GM19023 (cell line): Measurements from ENCODE around the gene MED15.
"Not testable (repeated sequence)": the region's sequence is repeated elsewhere in the genome, so short reads cannot be mapped to it uniquely, and the experiment has no call there.

ENCODE experiments used
- ATAC-seq: cut with Tn5 transposase; IDR thresholded peaks from one replicate; pipeline ENCODE4 v1.9.1; 2021; ENCODE audit warnings: mild to moderate bottlenecking, moderate library complexity; ENCODE audit not compliant: unreplicated experiment

Gene MED15

DNA sequence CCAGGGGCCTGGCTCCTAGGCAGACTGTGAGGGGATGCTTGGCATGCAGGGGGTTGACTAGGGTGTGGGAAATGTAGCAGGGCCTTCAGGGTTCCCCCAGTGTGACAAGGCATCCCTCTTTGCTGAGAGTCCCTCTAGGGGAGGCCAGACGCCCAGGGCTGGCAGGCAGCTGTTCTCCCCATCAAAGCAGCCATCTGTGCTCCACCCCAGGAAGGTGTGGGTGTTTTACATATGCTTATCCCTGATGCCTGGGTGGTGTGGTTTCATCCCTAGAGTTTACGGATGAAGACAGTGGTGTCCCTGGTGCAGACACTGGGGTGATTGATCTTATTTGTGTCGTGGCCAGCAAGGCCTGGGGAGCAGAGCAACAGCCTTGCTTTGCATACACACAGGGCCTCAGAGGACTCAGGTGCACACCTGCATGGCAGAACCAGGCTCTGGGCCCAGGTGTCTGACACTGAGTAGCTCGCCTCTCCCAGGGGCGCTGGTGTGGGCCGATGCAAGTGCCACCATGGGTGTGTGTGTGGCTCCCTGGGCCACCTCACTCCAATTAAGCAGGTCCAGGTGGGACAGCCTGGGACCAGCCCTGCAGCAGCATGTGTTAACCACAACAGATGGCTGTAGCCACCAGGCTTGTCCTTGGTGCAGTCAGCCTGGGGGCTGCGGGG, 74.2 kb downstream of the MED15 start:
- no peak for ATAC-seq

DNA sequence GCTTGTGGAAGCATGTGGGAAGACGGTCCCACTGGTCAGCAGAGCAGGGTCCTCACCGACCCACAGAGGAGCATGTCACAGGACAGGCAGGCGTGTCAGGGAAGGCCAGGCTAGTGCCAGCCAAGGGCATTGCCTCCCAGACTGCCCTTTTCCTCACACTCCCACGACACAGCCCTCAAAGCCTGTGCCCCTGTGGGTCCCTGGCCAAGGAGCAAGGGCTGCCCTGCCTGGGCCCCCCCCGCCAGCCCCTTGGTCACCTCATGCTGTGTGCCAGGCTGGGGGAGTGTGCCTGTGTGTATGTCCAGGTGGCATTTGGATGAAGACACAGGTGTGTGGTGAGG, 74.7 kb downstream of the MED15 start:
- ATAC-seq: no peak

DNA sequence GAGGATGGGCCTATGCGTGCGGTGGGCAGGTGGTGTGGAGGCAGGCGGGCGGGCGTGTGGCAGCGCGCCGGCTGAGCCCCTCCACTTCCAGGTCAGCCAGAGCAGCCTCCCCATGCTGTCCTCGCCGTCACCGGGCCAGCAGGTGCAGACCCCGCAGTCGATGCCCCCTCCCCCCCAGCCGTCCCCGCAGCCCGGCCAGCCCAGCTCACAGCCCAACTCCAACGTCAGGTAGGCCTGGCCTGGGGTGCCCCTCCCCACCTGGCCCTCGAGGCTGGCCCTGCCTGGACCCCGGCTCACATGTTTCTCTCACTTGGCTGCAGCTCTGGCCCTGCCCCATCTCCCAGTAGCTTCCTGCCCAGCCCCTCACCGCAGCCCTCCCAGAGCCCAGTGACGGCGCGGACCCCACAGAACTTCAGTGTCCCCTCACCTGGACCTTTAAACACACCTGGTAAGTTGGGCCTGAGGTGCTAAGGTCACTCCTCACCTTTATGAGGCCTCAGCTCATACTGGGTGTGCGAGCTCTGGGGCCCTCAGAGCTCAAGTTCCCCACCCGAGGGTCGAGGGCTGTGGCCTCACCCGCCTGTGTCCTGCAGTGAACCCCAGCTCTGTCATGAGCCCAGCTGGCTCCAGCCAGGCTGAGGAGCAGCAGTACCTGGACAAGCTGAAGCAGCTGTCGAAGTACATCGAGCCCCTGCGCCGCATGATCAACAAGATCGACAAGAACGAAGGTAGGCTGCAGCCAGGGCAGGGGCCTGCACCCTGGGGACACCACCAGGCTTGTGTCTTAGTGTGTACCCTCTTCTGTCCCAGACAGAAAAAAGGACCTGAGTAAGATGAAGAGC, 75.3 kb downstream of the MED15 start:
- no peak for ATAC-seq

- no peak for ATAC-seq
Measured at GRCh38 chr22:20583471-20583922, 76.1 kb downstream of the MED15 start.

DNA sequence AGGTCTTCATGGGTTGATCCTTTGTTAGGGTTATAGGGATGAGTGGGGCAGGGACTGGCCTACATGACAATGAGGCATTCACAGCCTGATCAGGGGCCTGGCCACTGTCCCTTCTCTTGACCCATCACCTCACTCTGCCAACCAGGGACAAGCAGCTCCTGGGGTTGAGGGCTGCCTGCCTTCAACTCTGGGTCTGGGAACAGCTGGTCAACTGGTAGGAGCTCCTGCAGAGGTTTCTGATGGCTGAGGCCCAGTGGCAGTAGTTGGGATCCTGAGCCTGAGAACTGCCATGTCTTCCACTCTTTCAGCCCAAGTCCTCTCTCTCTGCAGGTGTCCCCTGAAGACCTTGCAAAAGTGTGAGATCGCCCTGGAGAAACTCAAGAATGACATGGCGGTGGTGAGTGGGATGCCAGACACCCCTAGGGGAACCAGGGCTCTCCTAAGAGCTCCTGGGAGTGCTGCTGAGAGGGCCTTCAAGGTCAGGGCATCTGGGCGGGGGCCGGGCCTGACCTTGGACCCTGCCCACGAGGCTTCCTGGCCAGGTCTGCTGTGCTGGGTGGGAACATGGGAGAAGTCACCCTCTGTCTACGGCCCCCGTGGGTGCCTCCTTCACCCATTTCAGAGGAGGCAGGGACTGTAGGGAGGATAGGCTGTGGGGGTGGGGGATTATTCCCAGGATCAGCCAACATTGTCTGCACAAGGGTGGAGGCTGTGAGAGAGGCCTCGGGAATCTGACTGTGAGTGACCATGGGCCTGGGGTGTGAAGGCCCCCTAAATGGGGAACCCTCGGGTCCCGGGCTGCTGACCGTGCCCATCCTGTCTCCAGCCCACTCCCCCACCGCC, 76.8 kb downstream of the MED15 start:
- no peak for ATAC-seq

DNA sequence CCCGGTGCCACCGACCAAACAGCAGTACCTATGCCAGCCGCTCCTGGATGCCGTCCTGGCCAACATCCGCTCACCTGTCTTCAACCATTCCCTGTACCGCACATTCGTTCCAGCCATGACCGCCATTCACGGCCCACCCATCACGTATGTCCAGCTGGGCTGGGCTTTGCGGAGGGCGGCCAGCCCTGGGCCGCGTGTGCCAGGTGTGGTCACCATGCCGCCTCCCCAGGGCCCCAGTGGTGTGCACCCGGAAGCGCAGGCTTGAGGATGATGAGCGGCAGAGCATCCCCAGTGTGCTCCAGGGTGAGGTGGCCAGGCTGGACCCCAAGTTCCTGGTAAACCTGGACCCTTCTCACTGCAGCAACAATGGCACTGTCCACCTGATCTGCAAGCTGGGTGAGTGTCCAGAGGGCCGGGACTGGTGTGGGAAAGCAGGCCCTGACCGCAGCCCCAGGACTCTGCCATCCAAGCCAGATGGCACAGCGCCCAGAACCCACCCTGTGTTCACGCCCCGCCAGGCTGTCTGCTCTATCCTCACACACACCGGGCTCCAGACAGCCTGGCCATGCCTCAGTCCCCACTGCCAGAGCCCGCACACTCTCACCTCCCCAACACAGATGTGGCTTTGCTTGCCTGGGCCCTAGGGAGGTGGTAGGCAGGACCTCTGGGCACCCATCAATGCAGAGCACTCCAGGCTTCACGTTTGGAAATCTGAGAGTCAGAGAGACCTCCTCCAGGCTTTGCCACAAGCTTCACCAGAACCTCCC, 77.6 kb downstream of the MED15 start:
- no peak for ATAC-seq

- no peak for ATAC-seq
Measured at GRCh38 chr22:20585639-20586402, 78.4 kb downstream of the MED15 start.

GRCh38 chr22:20586403-20586745, 79.0 kb downstream of the MED15 start:
- no peak for ATAC-seq

GRCh38 chr22:20587206-20587958, 80.0 kb downstream of the MED15 start:
- ATAC-seq: no peak

- ATAC-seq: no peak
Measured at GRCh38 chr22:20588092-20588842, 80.9 kb downstream of the MED15 start.

DNA sequence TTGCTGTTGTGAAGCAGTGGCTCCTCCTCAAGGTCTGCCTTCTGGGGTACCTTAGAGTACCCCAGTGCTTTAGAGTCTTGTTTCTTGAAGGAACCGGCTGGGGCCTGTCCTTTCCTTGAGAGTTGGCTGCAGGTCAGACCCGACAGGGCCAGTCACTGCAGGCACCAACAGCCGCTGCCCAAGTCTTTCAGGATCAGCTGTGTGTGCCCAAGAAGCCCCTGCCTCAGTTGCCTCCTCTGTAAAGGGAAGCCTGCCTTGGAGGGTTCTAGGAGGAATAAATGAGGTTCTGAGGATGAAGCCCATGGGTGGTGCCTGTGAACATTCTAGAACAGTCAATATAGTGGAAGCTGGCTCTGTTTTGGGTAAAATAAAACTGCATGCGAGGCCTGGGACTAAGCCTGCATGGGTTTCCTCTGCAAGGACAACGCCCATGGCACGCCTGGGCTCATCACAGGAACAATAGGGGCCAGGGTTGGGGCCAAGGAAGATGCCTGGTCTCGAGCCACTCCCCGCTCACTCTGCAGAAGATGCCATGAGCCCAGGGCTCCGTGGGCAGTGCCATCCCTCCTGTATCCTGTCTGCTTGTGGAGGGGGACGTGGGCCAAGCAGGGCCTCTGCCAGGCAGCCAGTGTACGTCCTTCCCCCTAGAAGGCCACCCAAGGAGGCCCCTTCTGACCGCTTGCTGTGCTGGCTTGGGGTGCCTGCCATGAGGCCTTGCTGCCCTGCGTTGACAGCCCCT, 81.6 kb downstream of the MED15 start:
- no peak for ATAC-seq

DNA sequence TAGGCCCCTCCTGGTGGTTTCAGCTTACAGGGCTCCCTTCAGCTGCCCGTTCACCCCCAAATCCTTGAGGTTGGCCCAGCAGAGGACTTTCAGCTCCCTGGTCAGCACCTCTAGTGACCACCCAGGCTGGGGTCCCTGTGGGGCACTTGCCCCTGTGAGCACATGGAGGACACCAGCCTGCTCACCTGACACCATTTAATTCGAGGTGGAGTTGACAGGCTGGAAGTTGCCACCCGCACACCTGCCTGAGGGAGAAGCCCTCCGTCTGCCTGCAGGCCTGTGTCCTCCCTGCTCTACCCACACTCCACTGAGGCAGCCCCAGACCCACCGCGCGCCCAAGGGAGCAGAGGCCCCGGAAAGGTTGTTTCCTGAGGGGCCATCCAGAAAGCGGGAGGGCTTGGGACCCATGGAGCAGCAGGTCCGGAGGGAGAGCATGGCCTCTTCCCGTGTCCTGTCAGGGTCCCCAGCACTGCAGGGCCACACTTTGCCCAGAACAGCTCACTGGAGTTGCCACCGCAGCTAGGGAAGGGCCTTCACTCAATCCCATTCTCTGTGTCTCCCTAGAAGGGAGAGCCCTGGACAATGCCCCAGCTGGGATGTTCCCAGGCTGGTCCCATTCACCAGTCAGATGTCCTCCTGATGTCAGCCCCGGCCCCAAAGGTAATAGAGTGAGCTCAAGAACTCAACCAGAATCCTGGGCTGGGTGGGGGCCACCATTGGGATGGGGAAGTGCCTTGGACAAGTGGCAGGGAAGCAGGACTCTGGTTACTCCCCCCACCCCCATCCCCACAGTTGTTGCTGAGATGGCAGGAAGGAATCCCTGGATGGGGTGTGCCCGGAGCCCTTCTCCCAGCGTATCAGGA, 82.4 kb downstream of the MED15 start:
- no peak for ATAC-seq

- ATAC-seq: no peak
Measured at GRCh38 chr22:20590477-20591294, 83.3 kb downstream of the MED15 start.

GRCh38 chr22:20591295-20591645, 83.9 kb downstream of the MED15 start:
- ATAC-seq: no peak

GRCh38 chr22:20591660-20592310, 84.4 kb downstream of the MED15 start:
- no peak for ATAC-seq

DNA sequence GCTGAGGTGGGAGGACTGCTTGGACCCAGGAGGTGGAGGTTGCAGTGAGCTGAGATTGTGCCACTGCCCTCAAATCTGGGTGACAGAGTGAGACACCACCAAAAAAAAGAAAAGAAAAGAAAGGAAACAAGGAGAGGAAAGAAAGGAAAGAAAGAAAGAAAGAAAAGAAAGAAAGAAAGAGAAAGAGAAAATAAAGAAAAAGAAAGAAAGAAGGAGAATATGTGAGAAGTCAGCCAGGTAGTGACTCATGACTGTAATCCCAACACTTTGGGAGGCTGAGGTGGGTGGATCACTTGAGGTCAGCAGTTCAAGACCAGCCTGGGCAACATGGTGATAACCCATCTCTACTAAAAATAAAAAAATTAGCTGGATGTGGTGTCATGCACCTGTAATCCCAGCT, 86.6 kb downstream of the MED15 start:
- not testable (repeated sequence) for ATAC-seq
